ENCODE data around the gene SLC9A9.
"Not testable (repeated sequence)": the region's sequence is repeated elsewhere in the genome, so short reads cannot be mapped to it uniquely, and the experiment has no call there.

The SLC9A9 gene

GRCh38 chr3:143737065-143737464 is 111.2 kb downstream of the SLC9A9 start:
- DNase-seq, result no peak
- TF ChIP-seq POLR2A (IDR thresholded peaks at IDR 0.05; ENCODE audit: low read length) (no peak), GATA1 (IDR thresholded peaks at IDR 0.05; ENCODE audit: low read depth, low read length) (no peak)

- TF ChIP-seq POLR2A (IDR thresholded peaks at IDR 0.05; ENCODE audit: low read length), result no peak
- no peak for TF ChIP-seq GATA1 (IDR thresholded peaks at IDR 0.05; ENCODE audit: low read depth, low read length)
- no peak for DNase-seq
Measured at GRCh38 chr3:143736205-143736997, 111.9 kb downstream of the SLC9A9 start.

GRCh38 chr3:143731776-143732175 is 116.5 kb downstream of the SLC9A9 start:
- TF ChIP-seq POLR2A (IDR thresholded peaks at IDR 0.05; ENCODE audit: low read length) (no peak), GATA1 (IDR thresholded peaks at IDR 0.05; ENCODE audit: low read depth, low read length) (no peak)
- DNase-seq, result no peak

GRCh38 chr3:143731320-143731719 is 116.9 kb downstream of the SLC9A9 start:
- no peak for DNase-seq
- no peak for TF ChIP-seq GATA1 (IDR thresholded peaks at IDR 0.05; ENCODE audit: low read depth, low read length)
- TF ChIP-seq POLR2A (IDR thresholded peaks at IDR 0.05; ENCODE audit: low read length), result no peak

GRCh38 chr3:143727391-143727790 is 120.9 kb downstream of the SLC9A9 start:
- DNase-seq, result no peak
- no peak for TF ChIP-seq POLR2A (IDR thresholded peaks at IDR 0.05; ENCODE audit: low read length)
- no peak for TF ChIP-seq GATA1 (IDR thresholded peaks at IDR 0.05; ENCODE audit: low read depth, low read length)

GRCh38 chr3:143726727-143727126 is 121.5 kb downstream of the SLC9A9 start:
- no peak for TF ChIP-seq GATA1 (IDR thresholded peaks at IDR 0.05; ENCODE audit: low read depth, low read length)
- TF ChIP-seq POLR2A (IDR thresholded peaks at IDR 0.05; ENCODE audit: low read length), result no peak
- no peak for DNase-seq

GRCh38 chr3:143720381-143720780 is 127.9 kb downstream of the SLC9A9 start:
- no peak for TF ChIP-seq POLR2A (IDR thresholded peaks at IDR 0.05; ENCODE audit: low read length)
- TF ChIP-seq GATA1 (IDR thresholded peaks at IDR 0.05; ENCODE audit: low read depth, low read length), result no peak
- DNase-seq, result no peak

- no peak for DNase-seq
- no peak for TF ChIP-seq GATA1 (IDR thresholded peaks at IDR 0.05; ENCODE audit: low read depth, low read length)
- no peak for TF ChIP-seq POLR2A (IDR thresholded peaks at IDR 0.05; ENCODE audit: low read length)
Measured at GRCh38 chr3:143718463-143718862, 129.8 kb downstream of the SLC9A9 start.

GRCh38 chr3:143716731-143717130 is 131.5 kb downstream of the SLC9A9 start:
- TF ChIP-seq POLR2A (IDR thresholded peaks at IDR 0.05; ENCODE audit: low read length) (no peak), GATA1 (IDR thresholded peaks at IDR 0.05; ENCODE audit: low read depth, low read length) (no peak)
- DNase-seq, result no peak

- TF ChIP-seq GATA1 (IDR thresholded peaks at IDR 0.05; ENCODE audit: low read depth, low read length) (no peak), POLR2A (IDR thresholded peaks at IDR 0.05; ENCODE audit: low read length) (no peak)
- no peak for DNase-seq
Measured at GRCh38 chr3:143712522-143712921, 135.7 kb downstream of the SLC9A9 start.

- TF ChIP-seq GATA1 (IDR thresholded peaks at IDR 0.05; ENCODE audit: low read depth, low read length) (no peak), POLR2A (IDR thresholded peaks at IDR 0.05; ENCODE audit: low read length) (no peak)
- DNase-seq, result no peak
Measured at GRCh38 chr3:143707848-143708247, 140.4 kb downstream of the SLC9A9 start.

- TF ChIP-seq GATA1 (IDR thresholded peaks at IDR 0.05; ENCODE audit: low read depth, low read length) (no peak), POLR2A (IDR thresholded peaks at IDR 0.05; ENCODE audit: low read length) (no peak)
- no peak for DNase-seq
Measured at GRCh38 chr3:143700431-143700975, 147.8 kb downstream of the SLC9A9 start.

GRCh38 chr3:143699424-143699823 is 148.8 kb downstream of the SLC9A9 start:
- no peak for DNase-seq
- TF ChIP-seq POLR2A (IDR thresholded peaks at IDR 0.05; ENCODE audit: low read length), result no peak
- TF ChIP-seq GATA1 (IDR thresholded peaks at IDR 0.05; ENCODE audit: low read depth, low read length), result no peak

GRCh38 chr3:143698682-143699303 is 149.5 kb downstream of the SLC9A9 start:
- TF ChIP-seq POLR2A (IDR thresholded peaks at IDR 0.05; ENCODE audit: low read length) (no peak), GATA1 (IDR thresholded peaks at IDR 0.05; ENCODE audit: low read depth, low read length) (no peak)
- DNase-seq, result no peak

- DNase-seq, result peak; percentile 5 to 14
- TF ChIP-seq POLR2A (IDR thresholded peaks at IDR 0.05; ENCODE audit: low read length) (no peak), GATA1 (IDR thresholded peaks at IDR 0.05; ENCODE audit: low read depth, low read length) (no peak)
Measured at GRCh38 chr3:143697975-143698374, 150.3 kb downstream of the SLC9A9 start.

GRCh38 chr3:143695333-143695732 is 152.9 kb downstream of the SLC9A9 start:
- DNase-seq, result not testable (repeated sequence)
